Cerebellar cortex (tissue), 1 donor: ENCODE measurements around the gene COMMD8.

Experiments used
- DNase-seq: peaks from one replicate; pipeline ENCODE4 v3.0.0-alpha.2; 2015; ENCODE audit warnings: low spot score

Gene COMMD8

DNA sequence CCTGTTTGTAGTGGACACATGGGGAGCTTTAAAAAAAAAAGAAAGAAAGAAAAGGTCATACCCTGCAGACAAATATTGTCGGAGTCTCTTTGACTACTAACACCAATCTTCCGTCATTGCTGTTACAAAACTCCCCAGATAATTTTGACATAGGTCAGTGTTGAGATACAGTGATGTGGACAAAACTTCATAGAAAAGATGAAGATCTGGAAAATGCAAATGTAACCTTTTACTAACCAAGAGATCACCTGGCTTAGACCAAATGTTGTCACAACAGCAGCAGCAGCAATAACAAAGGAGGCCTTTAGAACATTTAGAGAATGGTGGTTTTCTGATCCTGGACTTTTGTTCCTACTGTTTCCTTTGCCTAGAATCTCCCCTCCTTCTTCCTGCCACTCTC lies 8.1 kb upstream of the COMMD8 start:
- DNase-seq: no peak

DNA sequence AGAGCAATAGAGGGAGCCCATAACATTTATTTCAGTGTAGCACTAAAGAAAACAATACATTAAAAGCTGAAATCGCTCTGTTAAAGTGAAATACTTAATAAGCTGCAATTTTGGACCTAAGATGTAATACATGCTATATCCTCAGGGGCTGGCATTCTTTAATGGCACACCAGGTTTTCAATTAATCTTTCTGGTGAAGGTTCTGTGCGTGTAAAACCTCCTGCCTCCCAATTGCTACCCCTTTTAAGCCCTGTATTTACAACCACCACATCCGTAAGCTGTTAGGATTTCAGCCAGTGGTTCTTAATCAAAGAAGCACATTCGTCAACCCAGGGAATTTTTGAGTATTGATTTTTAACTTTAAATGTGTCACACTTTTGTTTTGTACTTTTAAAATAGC lies 7.6 kb upstream of the COMMD8 start:
- no peak for DNase-seq

DNA sequence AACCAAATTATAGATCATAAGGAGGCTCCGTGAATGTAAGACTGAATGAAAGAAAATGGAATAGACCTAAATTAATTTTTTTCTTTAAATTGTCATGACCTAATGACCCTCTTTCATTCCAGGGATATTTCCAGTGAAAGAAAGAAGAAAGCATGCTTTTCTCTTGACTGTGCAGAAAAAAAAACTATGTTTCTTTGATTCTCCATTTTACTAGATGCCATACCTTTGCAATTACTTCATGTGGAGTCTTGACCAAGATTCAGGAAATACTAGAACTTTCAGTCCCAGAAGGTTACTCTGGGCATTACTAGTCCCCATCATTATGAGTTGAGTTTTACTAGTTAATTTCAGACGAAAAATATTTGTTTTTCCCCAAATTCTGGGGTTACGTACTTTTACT lies 6.4 kb upstream of the COMMD8 start:
- DNase-seq: no peak

DNA sequence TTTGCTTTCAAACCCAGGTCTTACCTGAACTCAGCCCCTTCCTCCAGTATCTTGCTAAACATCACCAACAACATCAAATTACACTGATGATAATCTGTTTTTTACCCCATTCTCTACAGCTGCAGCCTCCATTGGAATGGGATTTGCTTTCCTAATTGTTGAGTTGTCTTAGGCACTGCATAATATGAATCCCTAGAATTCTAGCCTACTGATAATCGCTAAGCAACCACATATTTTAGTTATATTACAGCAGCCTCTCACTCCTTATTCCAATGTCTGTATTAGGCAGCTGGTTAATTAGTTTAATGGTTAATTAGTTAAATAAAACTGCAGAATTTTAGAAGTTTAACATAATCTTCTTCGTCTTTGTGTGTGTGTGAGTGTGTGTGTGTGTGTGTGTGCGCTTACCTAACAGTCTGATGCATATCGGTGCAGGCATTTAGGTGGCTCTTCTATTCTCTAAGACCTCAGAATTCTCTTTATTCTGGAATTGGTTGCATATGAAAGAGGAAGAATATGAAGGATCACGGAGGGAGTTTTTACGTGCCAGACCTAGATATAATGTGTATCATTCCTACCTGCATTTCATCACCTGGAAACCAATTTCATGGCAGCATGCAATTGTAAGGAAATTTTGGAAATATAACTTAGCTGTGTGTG lies 5.3 kb upstream of the COMMD8 start:
- no peak for DNase-seq

DNA sequence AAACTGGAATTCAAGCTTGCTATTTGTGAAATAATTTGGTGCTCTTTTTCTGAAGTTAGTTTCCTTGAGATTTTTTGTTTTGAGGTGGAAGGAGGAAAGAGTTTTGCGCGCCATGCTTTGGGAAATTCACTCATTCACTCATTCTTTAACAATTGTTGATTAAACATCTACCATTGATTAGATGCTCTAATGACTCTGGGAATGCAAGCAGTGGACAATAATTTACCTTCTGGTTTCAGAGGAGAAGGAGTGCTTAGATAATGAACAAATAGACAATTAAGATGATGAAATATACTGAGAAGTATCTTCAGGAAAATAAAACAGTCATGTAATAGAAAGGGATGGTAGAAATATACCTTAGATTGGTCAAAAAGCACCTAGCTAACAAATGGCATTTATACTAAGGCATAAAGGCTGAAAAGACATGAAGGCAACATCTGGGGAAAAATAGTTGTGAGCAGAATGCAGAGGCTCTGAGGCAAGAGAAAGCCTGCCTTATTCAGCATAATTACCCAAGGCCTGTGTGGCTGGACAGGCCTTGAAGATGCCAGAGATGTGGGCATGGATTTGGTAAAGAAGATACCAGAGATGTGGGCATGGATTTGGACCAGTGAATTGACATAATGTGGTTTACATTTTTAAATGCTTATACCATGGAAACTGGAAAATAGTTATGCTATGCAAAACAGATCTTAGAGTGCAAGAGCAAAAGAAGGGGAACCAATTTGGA lies 2.7 kb upstream of the COMMD8 start:
- DNase-seq: no peak

DNA sequence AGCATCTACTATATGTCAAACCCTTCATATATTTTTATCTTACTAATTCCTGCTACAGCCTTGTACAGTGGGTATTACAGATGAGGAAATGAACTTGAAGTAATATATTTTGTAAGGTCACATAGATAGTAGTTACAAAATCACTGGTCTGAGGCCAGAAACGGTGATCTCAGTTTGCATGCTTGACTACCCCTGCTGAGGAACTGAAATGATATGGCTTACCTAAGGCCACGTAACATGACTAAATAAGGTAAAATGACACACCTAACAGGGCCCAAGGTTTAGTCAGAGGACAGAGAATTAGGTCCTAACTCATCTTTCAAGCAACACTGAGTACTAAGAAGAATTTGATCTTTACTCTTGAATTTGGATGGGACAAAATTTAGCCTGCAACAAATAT lies 1.5 kb upstream of the COMMD8 start:
- DNase-seq: no peak

DNA sequence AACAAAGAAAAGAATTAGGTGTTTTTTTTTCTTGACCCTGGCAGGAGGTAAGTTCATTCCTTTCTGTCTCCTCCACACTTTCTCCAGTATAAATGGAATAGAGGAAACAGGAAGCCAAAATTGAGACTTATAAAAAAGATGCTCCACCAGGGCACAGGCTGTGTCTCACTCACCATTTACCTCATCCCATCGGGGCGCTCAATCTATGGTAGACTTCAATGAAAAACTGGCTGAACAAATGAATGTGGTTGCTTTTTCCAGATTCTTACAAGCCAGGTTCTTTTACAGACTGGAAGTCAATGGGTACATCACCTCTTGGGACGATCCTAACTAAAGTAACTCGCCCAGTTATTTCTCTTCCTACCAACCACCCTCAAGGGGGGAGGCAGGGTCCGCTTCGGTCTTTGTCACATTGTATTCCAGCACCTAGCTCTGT lies 685 bp downstream of the COMMD8 start:
- DNase-seq: peak; percentile 63

DNA sequence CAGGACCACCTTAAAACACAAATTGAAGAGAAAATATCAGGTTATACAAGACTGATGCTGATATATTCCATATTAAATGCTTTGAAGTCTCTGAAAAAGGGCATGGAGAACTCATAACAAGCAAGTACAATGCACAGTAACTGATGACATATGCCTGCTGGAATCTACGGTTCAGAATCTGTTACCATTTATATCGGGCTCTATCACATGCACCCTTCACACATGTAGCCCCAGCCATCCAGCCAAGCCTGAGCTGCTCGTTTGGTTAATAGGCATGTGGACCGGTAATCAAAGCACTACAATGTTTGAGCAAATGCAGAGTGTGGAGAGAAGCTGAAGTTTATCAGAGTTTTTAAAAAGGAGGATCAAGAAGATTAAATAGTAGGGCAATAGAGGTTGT lies 11.8 kb downstream of the COMMD8 start:
- no peak for DNase-seq

DNA sequence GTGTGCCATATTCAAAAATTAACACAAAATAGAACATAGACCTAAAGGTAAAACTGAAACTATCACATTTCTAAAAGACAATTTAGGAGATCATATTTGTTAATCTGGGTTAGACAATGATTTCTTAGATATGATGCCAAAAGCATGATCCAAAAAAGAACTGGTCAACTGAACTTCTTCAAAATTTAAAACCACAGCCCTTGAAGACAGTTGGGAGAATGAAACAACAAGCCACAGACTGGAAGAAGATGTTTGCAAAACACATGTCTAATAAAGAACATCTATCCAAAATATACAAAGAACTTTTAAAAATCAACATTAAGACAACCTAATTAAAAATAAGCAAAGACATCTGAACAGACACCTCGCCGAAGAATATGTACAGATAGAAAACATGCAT lies 19.5 kb downstream of the COMMD8 start:
- no peak for DNase-seq

DNA sequence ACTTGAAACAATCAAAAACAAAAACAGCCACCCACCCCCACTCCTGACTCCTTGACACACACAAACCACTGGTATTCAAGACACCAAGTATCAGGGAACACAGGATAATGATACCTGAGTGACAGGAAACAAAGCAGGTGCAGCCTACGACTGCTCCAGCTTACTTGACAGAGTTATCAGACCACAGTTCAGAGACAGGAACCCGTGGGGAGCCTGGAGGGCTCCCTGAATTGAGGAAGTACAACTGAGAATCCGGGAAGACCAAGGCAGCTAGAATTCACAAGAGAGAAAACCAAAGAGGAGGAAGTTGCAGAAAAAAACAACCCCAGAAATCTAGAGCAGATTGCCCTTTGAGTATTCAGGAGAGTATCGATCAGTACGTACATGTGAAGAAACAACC lies 20.5 kb downstream of the COMMD8 start:
- no peak for DNase-seq

DNA sequence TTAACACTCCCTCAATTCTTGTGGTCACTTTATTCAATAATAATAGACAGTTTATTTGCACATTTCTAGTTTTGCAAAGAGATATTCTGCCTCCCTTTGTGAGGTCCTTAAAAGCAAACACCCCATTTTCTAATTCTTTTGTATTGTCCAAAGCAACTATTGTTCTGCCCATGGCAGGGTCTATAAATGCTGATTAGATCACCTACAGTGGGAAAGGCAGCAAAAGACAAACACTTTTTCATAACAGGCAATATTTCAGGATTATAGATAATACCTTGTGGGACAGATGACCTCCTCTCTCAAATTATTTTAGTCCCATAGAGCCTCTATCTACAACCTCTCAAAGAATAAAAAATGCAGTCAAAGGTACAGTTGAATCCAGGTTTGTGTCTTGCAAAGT lies 28.6 kb downstream of the COMMD8 start:
- no peak for DNase-seq

DNA sequence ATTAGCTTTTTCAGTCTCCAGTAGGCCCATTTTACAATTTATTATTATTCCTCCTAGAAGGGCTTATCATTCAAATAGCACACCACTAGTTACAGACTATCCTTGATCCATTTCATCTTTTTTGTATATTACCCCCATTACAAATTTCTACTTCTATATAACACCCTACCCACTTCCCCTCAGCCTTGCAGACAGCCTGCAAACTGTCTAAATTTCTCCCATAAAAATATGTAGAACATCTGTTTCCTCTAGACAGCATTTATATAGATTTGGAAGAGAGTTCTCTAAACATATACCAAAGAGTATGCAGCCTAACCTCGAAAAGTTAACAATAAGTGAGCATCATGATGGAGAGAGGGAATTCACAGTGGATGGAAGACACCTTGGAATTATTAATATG lies 30.8 kb downstream of the COMMD8 start:
- no peak for DNase-seq

DNA sequence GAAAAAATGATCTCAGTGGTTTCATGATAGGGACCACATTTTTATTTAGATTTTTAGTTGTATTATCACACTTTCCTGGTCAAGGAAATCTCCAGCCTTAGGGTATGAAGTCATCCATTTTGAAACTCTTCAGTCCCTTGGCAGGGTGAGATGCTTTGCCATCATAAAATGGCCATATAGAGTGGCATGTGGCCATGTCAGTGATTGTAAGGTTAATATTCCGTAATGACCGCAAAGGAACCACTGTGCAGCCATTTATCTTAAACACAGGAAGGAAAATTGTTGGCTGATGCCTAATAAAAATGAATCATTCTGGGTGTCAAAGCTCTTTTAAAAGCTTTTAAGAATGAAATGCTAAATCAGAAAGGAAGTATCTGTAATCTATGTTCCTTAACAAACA lies 35.6 kb downstream of the COMMD8 start:
- no peak for DNase-seq

DNA sequence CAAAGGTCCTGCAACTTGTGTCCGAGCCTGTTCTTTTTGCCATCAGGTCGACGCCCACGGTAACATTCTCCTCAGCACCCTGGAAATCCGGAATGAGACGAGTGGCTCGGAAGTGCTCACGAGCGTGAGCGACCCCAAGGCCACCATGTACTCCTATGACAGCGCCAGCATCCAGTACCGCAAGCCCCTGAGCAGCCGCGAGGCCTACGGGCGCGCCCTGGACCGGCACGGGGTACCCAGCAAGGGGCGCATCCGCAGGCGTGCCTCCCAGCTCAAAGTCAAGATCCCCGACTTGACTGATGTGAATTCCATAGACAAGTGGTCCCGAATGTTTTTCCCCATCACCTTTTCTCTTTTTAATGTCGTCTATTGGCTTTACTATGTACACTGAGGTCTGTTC lies 37.9 kb downstream of the COMMD8 start:
- no peak for DNase-seq

DNA sequence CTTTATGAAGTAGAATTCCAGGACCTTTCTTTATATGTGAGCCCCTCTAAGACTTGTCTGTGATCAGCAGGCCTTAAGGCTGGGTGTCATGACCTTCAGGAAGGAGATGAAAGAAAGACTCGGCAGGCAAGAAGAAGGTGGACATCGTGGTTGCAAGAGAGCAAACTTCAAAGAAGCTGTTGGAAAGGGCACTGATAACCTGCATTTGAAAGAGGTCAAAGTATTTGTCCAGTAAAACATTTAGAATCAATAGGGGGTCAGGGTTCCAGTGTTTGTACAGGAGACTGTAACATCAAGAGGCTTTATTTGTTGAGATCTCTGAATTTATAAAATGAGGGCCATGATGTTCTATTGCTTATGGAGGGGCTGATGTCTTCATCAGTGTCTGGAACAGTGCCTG lies 44.2 kb downstream of the COMMD8 start:
- DNase-seq: no peak

DNA sequence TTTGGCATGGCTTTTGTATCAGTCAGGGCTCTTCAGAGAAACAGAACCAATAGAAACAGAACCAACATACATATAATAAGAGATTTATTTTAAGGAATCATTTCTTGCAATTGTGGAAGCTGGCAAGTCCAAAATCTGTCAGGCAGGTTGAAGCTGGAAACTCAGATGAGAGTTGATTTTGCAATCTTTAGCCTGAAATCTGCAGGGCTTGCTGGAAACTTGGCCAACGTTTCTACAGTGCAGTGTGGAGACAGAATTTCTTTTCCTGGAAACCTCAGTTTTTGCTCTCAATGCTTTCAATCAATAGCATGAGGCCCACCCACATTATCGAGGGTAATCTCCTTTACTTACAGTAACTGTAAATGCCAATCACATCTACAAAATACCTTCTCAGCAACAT lies 45.4 kb downstream of the COMMD8 start:
- no peak for DNase-seq

DNA sequence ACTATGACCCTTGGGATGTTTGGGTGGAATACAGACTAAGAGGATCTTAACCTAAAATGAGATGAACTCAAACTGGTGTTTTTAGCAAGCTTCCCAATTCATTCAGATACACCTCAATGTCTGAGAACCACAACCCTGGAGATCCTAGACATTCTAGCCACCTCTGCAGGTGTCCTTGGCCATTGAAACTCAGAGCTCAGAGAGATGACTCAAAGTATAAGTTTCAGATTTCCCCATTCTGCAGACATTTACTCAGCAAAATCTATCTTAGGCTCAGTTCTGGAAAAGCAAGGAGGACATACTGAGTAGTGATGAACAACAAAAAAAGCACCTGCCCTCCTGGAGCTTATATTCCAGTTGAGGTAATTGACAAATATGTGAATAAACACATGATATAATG lies 47.8 kb downstream of the COMMD8 start:
- DNase-seq: no peak

DNA sequence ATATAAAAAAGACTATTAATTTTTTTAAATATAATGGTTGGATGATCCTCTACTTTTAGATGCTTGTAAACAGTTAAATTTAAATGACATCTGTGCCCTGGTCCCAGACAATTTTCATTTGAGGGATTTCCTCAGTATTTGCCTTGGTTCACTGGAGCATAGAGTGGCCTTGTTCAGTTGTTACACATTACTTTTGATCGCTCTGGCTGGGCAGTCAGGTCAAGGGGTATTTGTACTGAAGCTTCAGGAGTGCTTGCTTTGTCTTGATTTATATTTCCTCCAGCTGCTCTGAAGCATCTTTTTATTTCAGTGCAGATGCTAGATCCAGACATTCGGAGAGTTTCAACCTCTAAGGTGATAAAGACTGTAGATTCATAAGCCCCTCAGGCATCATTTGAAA lies 50.0 kb downstream of the COMMD8 start:
- DNase-seq: no peak

DNA sequence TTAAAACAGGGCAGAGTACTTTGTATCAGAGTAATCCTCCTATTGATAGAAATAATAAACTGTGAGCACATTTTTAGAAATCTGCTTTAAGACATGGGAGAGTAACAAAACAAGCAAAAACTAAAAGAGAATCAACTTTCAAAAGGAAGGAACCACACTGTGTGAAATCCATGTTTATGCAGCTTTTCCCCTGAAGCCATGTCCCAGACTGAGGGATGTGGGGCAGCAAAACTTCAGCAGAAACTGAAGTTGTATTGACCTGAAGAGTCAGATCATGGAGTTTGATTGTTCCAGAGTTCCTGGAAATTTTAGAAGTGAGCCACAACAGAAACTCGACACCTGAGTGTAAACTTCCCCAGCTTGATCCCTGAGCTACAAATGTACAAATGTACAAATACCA lies 53.2 kb downstream of the COMMD8 start:
- DNase-seq: no peak

DNA sequence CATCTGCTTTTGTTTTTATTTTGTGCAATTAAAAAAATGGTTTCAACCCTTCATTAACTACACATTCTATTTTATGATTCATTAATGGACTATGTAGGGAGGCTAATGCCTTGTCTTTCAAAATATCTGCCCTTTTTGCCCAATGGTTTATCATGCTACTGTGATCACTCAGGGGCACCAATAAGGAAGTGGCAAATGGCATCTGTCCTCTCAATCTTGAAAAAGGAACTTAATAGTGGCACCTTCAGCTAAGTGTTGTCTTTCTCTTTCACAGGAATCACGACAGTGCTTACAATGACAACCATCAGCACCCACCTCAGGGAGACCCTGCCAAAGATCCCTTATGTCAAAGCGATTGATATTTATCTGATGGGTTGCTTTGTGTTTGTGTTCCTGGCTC lies 57.1 kb downstream of the COMMD8 start:
- DNase-seq: no peak
